GM15510 (cell line): ENCODE results near the gene ETFA.

Source experiments
- POLR2A ChIP-seq: IDR thresholded peaks from 3 replicates; pipeline ENCODE4 v1.6.1; 2011; ENCODE audit warnings: borderline replicate concordance; ENCODE audit not compliant: insufficient read length; ENCODE audit errors: extremely low read depth

The ETFA gene

DNA sequence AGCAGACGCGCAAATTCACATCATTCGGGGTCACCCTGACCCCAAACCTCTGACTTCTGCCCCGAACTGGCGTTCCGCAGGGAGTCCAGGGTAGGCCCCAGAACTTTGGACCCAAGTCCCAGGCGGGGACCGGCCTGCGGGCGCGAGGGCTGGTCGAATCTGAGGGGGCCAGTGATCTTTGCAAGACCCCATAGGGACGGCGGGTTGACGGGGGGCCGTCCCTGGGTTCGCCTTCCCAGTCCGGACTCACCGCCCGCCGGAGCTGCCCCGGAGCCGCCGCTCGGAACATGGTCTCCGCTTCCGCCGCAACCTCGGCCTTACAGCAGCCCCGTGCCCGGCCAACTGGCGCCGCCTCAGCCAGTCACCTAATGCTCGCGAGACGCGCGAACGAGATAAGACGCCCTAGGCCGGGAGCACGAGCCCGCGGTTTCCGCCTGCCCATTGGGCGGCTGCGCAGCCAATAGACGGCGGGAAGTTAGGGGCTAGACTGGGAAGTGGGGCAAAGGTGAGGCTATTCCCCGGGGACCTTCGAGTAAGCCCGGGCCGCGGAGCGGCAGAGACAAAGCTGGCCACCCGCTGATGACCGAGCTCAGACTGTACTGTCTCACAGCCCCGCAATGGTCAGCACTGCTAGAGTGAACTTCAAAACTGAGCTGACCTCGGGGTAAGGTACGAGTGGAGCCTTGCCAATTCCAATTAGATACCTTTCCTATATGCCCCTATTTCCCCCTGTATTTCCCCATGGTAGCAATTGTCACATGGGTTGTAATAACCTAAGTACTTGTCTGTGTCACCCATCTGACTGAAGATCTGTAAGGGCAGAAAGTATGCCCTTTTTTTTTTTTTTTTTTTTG, at the start of gene ETFA:
ETFA (minus strand) TSS at position 370 of the 854 bp plus-strand sequence; CDS start at position 289, 81 bp downstream.
- TF ChIP-seq POLR2A = peak; percentile 97

DNA sequence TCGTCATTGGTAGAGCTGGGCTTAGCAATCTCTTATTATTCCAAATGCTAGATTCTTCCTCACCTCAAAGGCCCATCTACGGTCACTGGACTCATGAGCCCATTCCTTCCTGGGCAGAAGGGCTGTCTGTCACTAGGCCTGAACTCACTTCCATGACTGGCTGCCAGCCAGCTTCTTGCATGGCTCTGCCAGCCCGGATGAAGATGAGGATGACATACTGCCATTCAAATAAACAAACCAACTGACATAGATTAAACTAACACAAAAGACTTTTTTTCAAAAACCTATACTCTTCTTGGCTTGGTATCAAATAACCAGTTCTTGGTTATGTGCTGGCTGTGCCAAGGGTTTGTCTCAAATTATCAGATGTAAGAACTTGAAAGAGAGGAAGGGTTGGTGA, 49.1 kb upstream of the ETFA start:
- no peak for TF ChIP-seq POLR2A

DNA sequence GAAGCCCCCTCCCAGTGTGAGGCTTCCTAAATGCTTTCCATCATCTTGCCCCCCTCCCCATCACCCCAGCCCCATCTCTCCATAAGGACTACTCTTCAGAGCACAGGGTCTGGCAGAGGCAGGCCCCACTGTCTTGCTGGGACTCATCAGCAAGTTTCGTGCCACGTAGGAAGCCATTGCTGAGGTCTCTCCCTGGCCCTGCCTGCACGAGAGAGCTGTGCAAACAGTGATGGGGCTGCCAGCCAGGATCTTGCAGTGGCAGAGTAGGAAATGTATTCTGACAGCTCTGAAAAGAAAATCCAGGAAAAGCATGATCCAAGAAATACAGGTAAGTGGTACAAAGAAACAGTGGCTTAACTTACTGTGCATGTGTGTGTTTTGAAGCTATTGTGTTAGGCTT, 47.9 kb upstream of the ETFA start:
- no peak for TF ChIP-seq POLR2A

DNA sequence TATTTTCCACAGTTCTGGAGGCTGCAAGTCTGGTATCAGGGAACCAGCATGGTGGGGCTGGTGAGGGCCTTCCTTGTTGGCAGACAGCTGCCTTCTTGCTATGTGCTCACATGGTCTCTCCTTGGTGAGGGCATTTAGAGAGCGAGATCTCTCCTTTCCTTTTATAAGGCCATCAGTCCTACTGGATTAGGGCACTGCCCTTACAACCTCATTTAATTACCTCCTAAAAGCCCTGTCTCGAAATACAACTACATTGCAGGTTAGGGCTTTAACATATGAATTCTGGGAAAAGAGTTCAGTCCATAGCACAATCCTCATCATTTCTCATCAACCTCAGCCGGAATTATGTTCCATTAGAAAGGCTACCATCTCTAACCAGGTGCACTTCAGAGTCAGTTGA, 47.2 kb upstream of the ETFA start:
- TF ChIP-seq POLR2A = no peak

DNA sequence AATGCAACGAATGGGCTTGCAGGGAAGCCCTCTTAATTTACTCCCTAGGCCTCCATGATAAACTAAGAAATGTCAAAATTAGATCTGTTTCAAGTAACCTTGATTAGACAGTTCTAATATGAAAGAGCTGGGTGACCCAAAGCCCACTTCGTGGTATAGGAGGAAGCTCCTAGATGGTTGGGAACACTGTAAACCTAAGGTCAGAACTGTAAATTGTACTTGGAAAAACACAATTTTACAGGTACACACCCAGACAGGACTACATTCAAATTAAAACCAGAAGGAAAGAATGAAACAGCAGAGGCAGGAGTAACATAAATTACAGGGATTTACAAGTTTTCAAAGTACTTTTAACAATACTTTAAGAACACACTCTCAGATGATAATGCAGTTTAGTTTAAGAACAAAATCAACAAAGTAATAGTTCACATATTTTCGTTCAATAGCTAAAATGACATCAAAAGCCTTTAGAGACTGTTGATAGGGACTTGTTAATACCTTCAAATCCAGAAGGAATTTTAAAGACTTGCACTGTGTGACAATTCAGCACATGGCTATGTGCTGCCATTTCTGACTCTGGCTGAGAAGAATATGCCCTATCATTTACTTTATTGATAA, 43.7 kb upstream of the ETFA start:
- TF ChIP-seq POLR2A = no peak

DNA sequence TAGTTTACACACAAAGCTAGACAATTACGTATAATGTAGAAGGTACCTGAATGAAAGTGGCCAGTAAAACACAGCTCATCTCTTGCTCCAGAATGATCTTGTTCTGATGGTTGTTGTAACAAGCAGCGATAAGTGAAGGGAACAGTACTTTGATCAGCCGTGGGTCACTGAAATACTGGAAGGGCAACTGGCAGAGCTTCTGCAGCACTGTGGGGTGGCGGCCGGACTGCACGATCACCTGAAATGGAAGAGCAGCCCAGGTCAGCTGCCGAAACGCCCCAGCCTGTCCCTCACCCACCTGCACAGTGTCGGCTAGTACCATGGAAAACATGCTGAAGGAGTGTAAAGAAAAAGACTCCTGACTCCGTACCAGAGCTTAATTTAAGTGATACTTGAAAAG, 42.6 kb upstream of the ETFA start:
- no peak for TF ChIP-seq POLR2A

DNA sequence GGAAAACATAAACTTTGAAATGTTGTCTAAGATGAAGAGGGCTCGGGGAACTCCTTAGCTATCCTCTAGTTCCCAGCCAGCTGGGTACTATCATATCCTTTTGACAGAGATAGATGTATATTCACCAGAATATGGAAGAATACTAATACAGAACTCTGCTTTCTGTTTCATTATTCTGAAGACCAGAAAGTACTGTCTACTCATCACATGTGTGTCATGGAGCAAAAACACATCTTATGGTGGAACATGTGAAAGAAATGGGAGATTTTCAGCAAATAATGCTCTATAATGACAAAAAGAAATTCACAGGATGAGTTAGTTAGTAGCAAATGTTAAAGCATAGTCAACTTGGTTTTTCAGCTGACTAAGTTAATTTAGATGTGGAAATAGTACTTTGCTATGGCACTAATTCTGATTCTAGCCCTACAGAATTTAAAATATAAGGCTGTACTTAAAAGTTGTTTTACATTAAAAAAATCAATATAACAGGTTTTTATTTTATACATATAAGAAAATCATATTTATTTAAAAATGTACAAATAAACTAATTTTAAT, 41.8 kb upstream of the ETFA start:
- no peak for TF ChIP-seq POLR2A

DNA sequence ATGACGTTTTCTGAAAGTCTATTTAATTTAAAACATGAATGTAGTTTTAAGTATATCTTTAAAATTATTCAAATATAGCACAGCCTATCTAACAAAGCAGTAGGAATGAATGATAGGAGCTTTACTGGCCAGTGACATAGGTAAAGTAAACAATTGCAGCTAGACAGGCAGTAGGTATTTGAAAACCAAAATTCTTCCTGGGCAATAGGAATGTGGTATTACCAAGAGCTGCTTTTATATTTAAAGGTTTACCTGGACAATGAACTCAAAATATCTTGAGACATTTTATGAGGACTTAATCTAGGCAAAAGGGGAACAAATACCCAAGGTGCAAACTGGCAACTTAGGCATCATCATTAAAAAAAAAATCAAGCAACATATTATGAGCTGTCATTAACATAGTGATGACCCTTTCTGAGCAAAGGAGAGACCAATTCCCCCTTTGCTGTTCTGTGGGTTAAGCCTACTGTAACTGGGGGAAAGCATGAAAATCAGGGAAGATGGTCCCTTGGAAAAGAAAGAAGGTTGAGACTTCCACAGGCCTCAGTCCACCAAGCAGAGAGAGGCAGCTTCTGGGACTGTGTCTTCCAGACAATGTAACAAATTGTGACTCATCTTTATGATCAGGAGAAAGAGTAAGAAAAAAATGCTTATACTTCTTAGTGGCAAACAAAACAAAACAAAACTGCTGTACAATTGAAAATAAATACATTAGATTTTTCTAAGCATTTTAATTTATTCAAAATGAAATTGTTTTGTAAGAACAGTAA, 38.2 kb upstream of the ETFA start:
- no peak for TF ChIP-seq POLR2A

DNA sequence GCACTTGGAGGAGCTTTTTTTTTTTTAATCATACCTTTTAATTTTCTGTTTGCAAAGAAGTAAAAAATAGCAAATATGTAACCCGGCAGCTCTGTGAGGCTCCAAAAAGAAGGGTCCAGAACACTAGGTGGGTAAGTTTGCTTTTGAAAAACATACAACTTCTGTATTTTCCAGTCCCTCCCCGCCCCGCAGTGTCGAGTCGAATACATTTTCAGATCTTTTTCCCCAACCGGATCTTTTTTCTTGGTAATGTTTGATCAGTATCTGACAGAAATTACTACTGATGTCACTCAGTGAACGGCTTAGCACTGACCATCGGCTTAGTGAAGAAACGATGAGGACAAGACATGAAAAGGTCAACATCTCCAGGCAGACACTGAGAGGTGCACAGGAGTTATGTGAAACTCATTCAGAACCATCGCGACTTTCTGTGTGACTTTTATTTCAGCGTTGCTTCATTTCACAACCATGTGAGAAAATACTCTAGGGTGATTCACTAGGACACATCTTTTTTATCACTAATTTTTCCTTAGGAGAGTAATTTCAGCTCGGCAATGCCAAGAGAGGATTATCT, 36.3 kb upstream of the ETFA start:
- TF ChIP-seq POLR2A = no peak

DNA sequence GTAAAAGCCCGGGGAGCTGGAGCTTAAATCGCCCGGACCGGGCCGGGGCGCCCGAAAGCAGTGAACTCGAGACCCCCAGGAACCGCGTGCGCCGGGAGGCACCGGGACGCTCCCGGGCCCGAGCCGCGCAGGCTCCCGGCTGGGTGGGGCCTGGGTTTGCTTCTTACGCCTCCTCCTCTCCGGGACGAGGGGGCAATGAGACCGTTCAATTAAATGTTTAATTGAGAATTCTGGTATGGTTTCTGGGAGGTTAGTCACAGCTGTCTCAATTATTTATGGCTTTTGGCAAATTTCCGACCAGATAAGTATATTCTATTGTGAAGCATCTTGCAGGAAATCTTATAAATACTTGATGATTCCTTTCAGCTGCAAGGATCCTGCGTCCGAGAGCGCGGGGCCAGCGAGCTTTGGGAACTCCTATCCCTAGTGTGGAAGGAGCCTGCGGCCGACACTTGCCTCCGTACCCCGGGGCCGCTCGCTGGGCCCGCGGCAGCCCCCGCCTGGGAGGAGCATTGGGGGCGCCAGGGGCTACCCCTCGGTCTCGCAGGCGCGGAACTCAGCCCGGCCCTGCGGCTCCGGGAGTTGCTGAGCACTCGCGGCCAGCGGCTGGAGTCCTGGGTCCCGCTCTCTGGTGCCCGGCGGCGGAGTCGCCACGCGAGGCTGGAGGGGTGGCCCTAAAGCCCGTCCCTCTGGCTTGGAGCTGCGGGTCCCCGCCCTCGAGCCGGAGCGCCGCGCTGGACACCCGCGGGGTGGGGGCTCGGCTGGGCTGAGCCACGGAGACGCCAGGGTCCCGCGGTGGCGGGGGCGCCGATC, 35.6 kb upstream of the ETFA start:
- TF ChIP-seq POLR2A = no peak

DNA sequence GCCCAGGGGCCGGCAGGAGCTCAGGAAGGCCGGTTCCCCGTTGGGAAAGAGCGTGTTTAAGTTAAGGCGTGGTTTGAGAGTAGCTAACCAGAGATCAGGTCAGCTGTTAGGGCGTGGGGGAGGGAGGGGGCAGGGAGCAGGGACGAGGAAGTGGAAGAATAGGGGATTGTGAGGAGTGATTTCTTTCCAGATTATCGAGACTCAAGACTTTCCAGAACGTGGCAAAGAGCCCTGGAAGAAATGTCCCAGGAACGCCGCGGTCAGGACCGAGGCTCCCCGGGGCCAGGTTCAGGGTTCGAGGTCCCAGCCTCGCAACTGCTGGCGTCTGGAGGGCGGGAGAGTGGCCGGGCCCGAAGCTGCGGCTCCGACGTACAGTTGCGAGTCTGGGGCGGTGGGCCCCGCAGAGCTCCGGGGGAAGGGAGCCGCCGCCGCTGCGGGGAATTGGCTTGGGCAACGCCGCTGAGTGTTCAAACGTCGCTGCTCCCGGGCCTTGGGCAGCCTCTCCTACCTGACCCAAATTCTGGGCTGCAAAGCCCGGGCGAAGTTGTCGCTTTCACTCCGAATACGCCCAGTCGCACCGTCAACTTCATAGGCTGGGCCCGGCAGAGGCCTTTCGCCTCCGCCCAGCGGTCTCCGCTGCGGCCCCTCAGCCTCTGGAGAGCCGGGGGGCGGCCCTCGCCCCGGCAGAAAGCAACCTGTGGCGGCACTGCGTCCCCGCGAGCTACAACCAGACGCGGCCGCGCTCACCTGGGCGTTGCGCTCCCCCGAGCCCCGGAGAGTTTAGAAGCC, 34.8 kb upstream of the ETFA start:
- TF ChIP-seq POLR2A = no peak

DNA sequence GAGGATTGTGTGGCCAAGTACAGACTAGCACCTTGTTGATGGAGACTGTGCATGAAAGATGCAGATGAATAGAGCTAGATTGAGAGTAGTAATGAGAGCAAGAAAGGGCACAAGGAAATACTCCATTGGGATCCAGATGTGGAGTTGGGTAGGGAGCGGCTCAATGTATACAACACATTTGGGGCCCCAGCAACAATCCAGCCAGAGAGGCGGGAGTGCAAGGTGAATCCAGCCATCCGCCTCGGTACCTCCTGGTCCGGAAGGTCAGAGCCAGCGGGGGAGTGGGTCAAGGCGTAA, 34.3 kb upstream of the ETFA start:
- TF ChIP-seq POLR2A = no peak

DNA sequence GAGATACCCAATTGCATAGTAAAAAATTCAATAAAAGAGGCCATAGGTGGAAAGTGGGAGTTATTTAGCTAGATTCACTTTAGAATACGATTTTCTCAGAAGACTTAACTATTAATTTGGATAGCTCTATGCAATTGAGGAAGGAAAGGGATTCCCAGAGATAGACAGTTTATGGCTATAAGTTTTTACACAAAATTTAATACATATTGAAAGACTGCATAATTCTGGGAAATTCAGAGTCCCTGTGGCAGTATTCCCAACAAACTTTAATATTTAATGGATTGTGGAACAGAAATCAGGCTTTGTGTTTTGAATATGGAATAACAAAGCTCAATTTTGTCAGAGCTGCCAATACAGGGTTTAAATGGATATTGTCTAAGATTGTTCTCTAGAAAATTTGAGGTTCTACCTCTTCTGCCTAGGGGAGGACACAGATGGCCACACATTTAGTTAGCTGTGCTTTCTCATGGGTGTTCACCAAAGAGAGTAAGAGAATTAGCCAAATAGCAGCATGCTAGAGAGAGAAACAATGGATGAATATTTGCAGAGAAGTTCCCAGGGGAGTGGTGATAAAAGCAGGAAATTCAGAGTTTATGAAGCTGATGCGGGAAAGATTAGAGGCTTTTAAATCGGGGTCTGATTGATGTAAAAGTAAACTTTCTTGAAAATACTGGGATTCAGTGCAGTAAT, 33.8 kb upstream of the ETFA start:
- no peak for TF ChIP-seq POLR2A
